GM18907 (cell line): ENCODE measurements around the gene ELAVL1.
A peak's percentile ranks its signal among the peaks of the same experiment; 100 is the strongest.
"Not testable (repeated sequence)": the region's sequence is repeated elsewhere in the genome, so short reads cannot be mapped to it uniquely, and the experiment has no call there.

Experiments
- ATAC-seq: cut with Tn5 transposase; IDR thresholded peaks from one replicate; pipeline ENCODE4 v1.9.1; 2021; ENCODE audit warnings: mild to moderate bottlenecking, moderate library complexity; ENCODE audit not compliant: unreplicated experiment

ELAVL1 gene

GRCh38 chr19:7971553-7972520 is 33.6 kb downstream of the ELAVL1 start:
- ATAC-seq: no peak

DNA sequence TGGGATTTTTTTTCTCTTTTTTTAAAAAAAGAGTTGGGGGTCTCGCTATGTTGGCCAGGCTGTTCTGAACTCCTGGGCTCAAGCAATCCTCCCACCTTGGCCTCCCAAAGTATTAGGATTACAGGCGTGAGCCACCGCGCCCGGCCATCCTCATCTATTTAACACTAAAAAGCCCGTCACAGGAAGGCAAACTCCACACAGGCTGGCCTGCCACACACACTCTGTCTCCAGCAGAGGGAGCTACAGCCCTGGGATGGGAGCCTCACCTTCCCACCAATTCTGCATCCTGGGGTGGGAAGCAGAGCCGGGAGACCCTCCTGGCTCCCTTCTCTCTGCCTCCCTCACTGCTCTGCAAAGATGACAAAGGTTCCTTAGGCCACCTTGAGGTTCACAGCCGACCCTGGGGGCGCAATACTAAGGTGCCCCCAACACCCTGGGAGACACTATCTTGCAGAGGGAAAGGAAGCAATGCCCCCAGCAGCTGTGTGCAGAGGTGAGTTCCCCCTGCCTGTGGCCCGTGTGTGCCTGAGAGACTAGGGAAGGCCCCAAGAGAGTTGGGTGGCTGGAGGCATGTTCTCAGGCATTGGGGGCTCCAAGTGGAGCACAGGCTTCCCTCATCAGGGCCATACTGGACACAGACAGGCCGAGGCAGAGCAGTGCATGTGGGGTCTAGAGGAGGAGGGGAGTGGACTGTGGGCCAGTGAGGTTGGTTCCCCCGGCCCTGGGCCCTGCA is 34.6 kb downstream of the ELAVL1 start:
- no peak for ATAC-seq

GRCh38 chr19:7969555-7969939 is 35.9 kb downstream of the ELAVL1 start:
- no peak for ATAC-seq

DNA sequence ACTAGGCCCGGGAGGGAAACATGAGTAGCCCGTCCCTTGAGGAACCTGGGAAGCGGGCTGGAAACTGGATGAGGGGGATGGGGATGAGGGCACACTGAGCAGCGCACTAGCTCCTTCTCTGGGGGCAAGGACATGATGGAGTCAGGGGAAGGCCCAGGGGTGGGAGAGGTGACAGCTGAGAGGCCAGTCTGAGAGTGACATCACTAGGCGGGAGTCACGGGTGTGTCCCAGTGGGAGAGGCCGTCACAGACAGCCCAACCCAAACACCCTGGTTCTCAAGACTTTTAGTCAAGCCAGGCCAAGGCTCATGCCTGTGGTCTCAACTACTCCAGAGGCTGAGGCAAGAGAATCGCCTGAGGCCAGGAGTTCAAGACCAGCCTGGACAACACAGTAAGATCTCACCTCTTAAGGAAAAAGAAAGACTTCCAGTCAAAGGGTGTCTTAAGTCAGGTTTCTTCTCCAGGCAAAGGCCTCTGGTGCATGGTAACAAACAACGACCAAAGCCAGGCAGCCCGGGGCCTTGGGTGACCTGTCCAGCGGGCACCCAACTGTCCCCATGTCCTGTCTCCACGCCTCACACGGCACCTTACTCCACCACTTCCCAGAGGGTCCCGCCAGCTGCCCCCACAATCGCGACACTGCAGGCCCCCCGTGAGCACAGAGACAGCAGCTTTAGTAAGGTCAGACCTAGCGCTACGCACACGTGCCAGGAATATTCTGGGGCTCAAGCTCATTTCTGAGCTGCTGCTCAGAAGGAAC is 36.5 kb downstream of the ELAVL1 start:
- no peak for ATAC-seq

DNA sequence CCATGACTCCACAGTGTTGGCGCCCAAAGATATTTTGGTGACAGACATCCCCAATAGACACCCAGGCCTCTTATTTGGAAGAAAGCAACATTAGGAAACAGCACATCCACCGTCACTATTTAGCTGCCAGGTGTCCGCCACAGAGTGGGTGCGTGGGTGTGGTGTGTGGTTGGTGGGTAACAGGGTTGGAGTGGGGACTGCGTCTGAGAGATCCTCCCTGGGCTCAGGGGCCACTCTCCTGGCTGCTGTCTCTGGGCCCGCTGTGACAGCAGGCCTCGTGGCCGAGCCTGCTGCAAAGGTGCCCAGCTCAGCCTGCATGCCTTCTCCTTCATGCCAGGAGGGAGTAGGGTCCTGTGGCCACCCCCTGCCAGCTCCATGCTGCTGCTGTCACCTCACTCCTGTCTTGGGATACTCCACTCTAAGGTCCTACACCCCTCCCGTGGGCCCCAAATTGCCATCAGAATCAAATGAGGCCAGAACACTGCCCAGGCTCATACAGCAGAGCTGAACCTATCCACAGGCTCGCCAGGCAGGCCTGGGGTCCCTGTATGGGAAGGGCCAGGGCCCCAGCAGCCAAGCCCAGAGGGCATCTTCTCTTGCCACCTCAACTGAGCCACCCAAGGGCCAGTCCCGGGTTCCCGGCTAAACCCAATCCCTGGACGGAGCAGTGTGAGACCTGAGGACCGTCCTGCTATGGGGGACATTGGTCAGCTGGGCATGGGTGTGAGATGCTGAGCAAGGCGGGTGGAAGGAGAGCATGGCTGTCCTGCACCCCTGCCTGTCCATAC is 37.2 kb downstream of the ELAVL1 start:
- no peak for ATAC-seq

- ATAC-seq: no peak
These were observed 39.3 kb downstream of the ELAVL1 start for GRCh38 chr19:7965921-7966665.

DNA sequence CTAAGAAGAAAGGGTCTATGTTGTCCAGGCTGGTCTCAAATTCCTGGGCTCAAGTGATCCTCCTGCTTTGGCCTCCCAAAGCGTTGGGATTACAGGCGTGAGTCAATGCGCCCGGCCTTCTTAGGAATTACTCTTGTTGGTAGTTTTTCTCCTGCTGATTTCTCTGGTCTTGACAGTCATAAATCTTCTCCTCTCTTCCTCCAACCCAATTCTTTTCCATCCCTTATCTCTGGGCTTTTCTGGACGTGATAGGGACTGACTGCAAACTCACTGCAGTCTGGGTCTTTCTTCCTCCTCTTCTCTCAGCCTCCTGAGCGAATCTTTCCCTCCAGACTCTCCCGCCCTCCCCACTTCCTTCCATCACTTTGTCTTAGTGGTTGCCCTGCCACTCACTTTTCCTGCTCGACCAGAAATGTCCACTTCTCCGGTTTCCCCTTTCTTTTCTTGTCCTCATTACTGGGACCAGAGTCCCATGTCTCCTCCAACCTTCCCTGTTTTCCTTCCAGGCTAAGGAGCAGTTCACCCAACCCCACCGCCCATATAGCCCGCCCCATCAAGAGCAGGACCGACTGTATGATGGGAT is 40.1 kb downstream of the ELAVL1 start:
- ATAC-seq: no peak

DNA sequence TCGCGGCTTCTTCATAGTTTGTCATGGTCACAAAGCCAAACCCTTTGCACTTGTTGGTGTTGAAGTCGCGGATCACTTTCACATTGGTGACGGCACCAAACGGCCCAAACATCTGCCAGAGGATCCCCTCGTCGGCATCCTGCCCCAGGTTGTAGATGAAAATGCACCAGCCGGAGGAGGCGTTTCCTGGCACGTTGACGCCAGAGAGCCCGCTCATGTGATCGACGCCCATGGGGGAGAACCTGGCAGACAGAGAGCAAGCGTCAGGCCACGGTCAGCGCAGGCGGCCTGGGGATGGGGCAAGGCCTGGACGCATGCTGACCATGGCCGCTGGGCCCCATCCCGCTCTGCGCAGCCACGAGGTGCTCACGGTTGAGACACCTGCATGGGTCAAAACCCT is 41.9 kb downstream of the ELAVL1 start:
- ATAC-seq: no peak

DNA sequence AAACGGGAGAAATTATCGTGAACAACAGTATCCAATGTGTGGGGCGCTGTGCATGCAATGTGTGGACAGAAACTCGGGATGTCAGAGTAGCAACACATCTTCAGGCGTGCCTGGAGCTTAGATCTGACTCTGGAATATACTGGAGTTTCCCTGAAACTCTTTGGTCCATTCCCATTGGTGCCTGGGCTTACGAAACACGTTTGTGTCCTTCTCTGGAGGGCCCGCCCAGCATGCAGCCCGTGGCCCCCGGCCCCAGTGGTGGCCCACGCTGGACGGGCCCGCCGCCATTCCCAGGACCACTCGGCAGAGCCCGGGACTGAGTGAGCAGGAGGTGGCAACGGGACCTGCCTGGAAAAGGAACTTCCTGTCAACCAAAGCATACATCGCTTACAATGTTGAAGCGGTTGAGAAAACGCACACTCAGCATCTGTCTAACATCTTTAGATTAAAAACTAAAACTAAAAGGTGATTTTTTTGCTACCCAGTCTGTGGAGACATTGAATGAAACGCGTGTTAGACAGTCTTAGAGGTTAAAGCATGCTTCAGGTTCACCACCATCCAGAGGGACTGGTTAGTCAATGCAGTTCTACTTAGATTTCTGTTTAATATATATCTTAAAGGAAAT is 42.7 kb downstream of the ELAVL1 start:
- ATAC-seq: no peak

DNA sequence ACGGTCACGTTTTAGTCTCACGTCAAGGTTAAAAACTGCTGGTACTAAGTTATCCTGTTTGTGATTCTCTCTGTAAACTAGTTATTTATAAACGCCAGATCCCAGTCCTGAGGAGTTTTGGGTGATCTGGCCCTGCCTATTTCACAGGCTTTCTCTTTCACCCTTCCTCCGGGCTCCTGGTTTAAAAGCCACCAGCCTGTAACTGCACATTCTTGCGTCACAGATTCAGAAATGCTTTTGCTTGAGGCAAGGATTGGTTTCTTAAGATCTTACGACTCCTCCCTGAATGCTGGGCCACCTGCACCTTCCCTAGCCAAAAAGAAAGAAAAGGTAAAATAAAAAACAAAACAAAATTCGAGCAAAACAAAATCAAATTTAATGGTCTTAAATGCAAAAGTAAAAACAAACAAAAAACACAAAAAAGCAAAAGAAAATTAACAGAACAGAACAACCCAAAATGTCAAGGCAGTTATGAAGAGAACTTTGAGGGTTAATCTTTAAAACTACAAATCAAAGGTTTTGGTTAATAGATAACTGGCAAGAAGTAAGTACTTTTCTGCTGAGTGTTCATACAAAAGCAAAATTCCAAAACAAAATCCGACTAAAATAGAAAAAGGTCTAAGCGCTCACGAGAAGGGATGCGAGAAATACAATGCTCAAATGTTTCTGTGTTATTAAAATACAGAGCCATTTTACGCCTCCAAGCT is 43.4 kb downstream of the ELAVL1 start:
- no peak for ATAC-seq

GRCh38 chr19:7961082-7961481 is 44.4 kb downstream of the ELAVL1 start:
- not testable (repeated sequence) for ATAC-seq

GRCh38 chr19:7959211-7959610 is 46.2 kb downstream of the ELAVL1 start:
- ATAC-seq: no peak

DNA sequence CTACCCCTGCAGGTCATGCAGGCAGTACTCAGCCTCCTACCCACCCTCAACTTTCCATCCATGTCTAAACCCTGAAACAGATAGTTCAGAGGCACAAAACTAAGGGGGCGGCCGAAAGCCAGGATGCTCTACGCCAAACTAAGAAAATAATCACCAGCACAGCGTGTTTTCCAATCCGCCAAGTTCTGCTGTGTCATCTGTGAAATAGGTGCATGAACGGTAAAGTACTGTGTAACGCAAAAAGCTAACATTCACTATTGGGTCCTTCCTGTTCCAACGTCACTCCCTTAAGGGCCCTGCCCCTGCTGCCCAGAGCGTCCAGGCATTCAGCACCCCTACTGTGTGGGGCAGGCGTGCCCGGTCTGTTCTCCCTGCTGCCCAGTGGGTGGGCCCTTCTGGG is 49.7 kb downstream of the ELAVL1 start:
- no peak for ATAC-seq

DNA sequence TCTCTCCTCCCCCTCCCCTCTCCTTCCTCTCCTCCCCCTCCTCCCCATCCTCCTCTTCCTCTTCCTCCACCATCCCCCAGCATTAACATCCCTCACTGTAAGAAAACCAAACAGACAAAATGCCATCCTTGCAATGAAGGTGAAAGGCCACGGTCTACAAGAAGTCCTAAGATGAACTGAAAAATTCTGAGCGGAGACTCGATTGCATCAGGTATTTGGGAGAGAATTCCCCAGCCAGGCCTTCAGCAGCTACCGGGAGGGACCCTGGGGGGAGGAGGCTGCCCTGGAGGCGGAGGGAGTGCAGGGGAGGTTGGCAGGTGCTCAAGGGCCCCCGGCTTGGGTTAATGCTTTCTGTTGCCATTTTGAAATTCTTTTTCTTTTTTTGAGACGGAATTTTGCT is 51.9 kb downstream of the ELAVL1 start:
- no peak for ATAC-seq

- no peak for ATAC-seq
These were observed 52.4 kb downstream of the ELAVL1 start for GRCh38 chr19:7953060-7953459.

- ATAC-seq: no peak
These were observed 57.5 kb downstream of the ELAVL1 start for GRCh38 chr19:7947939-7948338.

DNA sequence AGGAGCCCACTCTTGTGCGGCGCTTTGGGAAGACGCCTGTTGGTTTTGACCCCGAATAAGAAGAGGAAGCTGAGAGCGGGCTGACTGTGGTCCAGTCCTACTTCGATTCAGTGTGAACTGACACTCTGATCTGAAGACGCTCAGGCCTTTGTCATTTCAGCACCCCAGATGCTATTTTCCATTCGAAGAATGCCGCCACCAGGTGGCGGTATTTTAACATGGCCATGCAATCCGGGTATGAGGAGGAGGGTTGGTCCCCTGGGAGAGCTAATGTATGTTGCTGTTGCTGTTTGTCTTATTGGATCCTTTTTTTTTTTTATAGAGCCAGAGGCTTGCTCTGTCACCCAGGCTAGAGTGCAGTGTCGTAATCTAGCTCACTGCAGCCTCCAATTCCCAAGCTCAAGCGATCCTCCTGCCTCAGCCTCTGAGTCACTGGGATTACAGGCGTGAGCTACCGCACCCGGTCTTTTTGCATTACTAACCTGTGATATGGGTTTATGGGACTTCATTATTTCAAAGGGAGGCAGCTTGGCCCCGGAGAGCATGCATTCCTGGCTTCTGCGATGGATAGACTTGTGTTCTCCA is 61.2 kb downstream of the ELAVL1 start:
- peak; percentile 31 for ATAC-seq
